ENCODE results near the gene TIAM2. TPM values are rescaled to one million over a fixed set of nuclear protein-coding genes. Genes with fewer than 3 reads are reported as not detected.

Gene TIAM2
- total and polyA plus RNA-seq, 10 of the 15 experiments (the other 5 are each of a cell fraction or from before 2014, with no cell fraction given) = 1.1 to 10.5 (median 2.3) TPM

- DNase-seq (ENCODE audit: low read depth, low spot score) = no peak
- Histone ChIP-seq H3K4me1 (ENCODE audit: control insufficient read depth, insufficient read depth, low read length) (peaks cover 5% of the 10 kb centered on the region), H3K9ac (ENCODE audit: control insufficient read depth, insufficient read depth, low read length) (no peak overlapping the region), H3K27me3 (replicated peaks in 1 of 2; ENCODE audit: control insufficient read depth in 2 of 2, insufficient read depth in 2 of 2, low read length in 1 of 2) (no peaks in the 10 kb centered on the region), H3K4me3 (no peak overlapping the region), H2AFZ (ENCODE audit: control insufficient read depth, low read depth, low read length) (no peak overlapping the region), H3K36me3 (ENCODE audit: control insufficient read depth in 2 of 2, insufficient read depth in 2 of 2, low read length in 1 of 2) (no peaks in the 10 kb centered on the region), H4K20me1 (ENCODE audit: control insufficient read depth, insufficient read depth) (no peaks in the 10 kb centered on the region), H3K9me3 (replicated peaks; ENCODE audit: control insufficient read depth, insufficient read depth, low read length) (peaks cover 2% of the 10 kb centered on the region; the same call in 2 of the 3 replicates), H3K79me2 (ENCODE audit: control insufficient read depth, insufficient read depth, low read length) (no peaks in the 10 kb centered on the region), H3K4me2 (ENCODE audit: control insufficient read depth, insufficient read depth) (no peak overlapping the region), H3K27ac (ENCODE audit: control insufficient read depth, insufficient read depth) (no peak overlapping the region)
- RAD21 ChIA-PET (ENCODE audit: unreplicated experiment) = interaction anchor here (0.6 to 1.2 kb wide), 2 partner anchors 8 to 1689 kb away, joined by 3 read pairs; no protein-coding TSS in a partner anchor
- in situ Hi-C loops (cut with MboI) (no loop called here), intact Hi-C loops (cut with micrococcal nuclease; ENCODE audit: unreplicated experiment) (no loop called here)
- SMC1A ChIA-PET (ENCODE audit: uncharacterized antibody, unreplicated experiment) = interaction anchor here (0.7 to 2.7 kb wide), 5 partner anchors 8 to 264 kb away, joined by 3 to 11 read pairs (median 3); no protein-coding TSS in a partner anchor
- 17% methylated on average over 1 of the region's 1 CpG for WGBS (ENCODE audit: insufficient coverage, insufficient replicate concordance, low lambda C conversion rate, missing lambda C conversion rate)
- CTCF ChIA-PET = interaction anchor here (0.6 to 0.7 kb wide), 2 partner anchors 237 to 383 kb away, joined by 3 read pairs; no protein-coding TSS in a partner anchor
- FAIRE-seq = no peak
- no TSS peak for BruUV-seq (replicated peaks)
- no peak for ATAC-seq
- POLR2A ChIA-PET = interaction anchor here (0.6 to 0.7 kb wide), 2 partner anchors 100 to 304 kb away, joined by 3 to 4 read pairs; no protein-coding TSS in a partner anchor
- no peak for TF ChIP-seq RFX5 (IDR thresholded peaks at IDR 0.05; ENCODE audit: low read depth, low read length)
- no peak for TF ChIP-seq ZBTB4 (CRISPR knock-in tag; IDR thresholded peaks at IDR 0.05)
- TF ChIP-seq BHLHE40 (IDR thresholded peaks at IDR 0.05; ENCODE audit: borderline replicate concordance in 1 of 2, low read depth in 2 of 2, low read length in 1 of 2) = no peak
- TF ChIP-seq, protein P1, sequence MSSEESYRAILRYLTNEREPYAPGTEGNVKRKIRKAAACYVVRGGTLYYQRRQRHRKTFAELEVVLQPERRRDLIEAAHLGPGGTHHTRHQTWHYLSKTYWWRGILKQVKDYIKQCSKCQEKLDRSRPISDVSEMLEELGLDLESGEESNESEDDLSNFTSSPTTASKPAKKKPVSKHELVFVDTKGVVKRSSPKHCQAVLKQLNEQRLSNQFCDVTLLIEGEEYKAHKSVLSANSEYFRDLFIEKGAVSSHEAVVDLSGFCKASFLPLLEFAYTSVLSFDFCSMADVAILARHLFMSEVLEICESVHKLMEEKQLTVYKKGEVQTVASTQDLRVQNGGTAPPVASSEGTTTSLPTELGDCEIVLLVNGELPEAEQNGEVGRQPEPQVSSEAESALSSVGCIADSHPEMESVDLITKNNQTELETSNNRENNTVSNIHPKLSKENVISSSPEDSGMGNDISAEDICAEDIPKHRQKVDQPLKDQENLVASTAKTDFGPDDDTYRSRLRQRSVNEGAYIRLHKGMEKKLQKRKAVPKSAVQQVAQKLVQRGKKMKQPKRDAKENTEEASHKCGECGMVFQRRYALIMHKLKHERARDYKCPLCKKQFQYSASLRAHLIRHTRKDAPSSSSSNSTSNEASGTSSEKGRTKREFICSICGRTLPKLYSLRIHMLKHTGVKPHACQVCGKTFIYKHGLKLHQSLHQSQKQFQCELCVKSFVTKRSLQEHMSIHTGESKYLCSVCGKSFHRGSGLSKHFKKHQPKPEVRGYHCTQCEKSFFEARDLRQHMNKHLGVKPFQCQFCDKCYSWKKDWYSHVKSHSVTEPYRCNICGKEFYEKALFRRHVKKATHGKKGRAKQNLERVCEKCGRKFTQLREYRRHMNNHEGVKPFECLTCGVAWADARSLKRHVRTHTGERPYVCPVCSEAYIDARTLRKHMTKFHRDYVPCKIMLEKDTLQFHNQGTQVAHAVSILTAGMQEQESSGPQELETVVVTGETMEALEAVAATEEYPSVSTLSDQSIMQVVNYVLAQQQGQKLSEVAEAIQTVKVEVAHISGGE (CRISPR knock-in tag; IDR thresholded peaks at IDR 0.05) = no peak
- TF ChIP-seq PAX5 (IDR thresholded peaks at IDR 0.05; ENCODE audit: borderline replicate concordance, low read depth, low read length) = no peak
- TF ChIP-seq MTA3 (IDR thresholded peaks at IDR 0.05; ENCODE audit: borderline replicate concordance, low read length) = no peak
- TF ChIP-seq ZNF24 (IDR thresholded peaks at IDR 0.05) = no peak
- no peak for TF ChIP-seq PBX3 (IDR thresholded peaks at IDR 0.05; ENCODE audit: insufficient replicate concordance, low read depth, low read length)
- no peak for TF ChIP-seq BCL3 (IDR thresholded peaks at IDR 0.05; ENCODE audit: borderline replicate concordance, insufficient read depth, low read depth, low read length, poor library complexity, severe bottlenecking)
- no peak for TF ChIP-seq TCF3 (IDR thresholded peaks at IDR 0.05; ENCODE audit: borderline replicate concordance, insufficient read depth, low read depth, low read length)
- TF ChIP-seq EZH2 (IDR thresholded peaks at IDR 0.05; ENCODE audit: borderline replicate concordance, control insufficient read depth, low read depth, low read length) = no peak
- TF ChIP-seq BRCA1 (IDR thresholded peaks at IDR 0.05; ENCODE audit: low read depth, low read length) = no peak
- TF ChIP-seq SMAD1 (IDR thresholded peaks at IDR 0.05; ENCODE audit: low read depth, partially characterized antibody) = no peak
- no peak for TF ChIP-seq PML (IDR thresholded peaks at IDR 0.05; ENCODE audit: low read length)
Measured at GRCh38 chr6:155163601-155164000, 168.5 kb downstream of the TIAM2 start.

Data from GM12878 (cell line).